Lower lobe of right lung (tissue), 2 donors: ENCODE data around the gene TRIM2. TPM values are rescaled to one million over a fixed set of nuclear protein-coding genes. Genes with fewer than 3 reads are reported as not detected.

Source experiments
- ATAC-seq, 2 donors: fragments of 200-7000 bp; cut with Tn5 transposase; one replicate each; pipeline ENCODE4 v1.9.1; 2020 to 2022; ENCODE audit warnings: mild to moderate bottlenecking in 2 of 2, moderate library complexity in 2 of 2
- DNase-seq: peaks from one replicate; pipeline ENCODE4 v3.0.0-alpha.2; 2020
- H3K27ac ChIP-seq: fragments of 200-600 bp; one replicate; pipeline ENCODE4 v1.8.0; 2022
- H3K27me3 ChIP-seq: fragments of 200-600 bp; one replicate; pipeline ENCODE4 v1.8.0; 2022; ENCODE audit warnings: low read depth
- H3K36me3 ChIP-seq: fragments of 200-600 bp; one replicate; pipeline ENCODE4 v1.8.0; 2022; ENCODE audit warnings: mild to moderate bottlenecking
- H3K4me1 ChIP-seq: fragments of 200-600 bp; one replicate; pipeline ENCODE4 v1.8.0; 2022
- H3K4me3 ChIP-seq: fragments of 200-600 bp; one replicate; pipeline ENCODE4 v1.8.0; 2022; ENCODE audit warnings: mild to moderate bottlenecking
- H3K9me3 ChIP-seq: fragments of 200-600 bp; one replicate; pipeline ENCODE4 v1.8.0; 2022
- intact Hi-C: fragments of 100-400 bp; cut with DNase I; formaldehyde crosslinking; loops from one replicate; pipeline ENCODE4 v1.11.0; 2022
- total RNA-seq: library from RNA; stranded (reverse); fragmentation: NEBNext Ultra II Directional; extraction: Animal tissue kit (Norgen Biotek cat#: 25700); gene quantifications from one replicate; pipeline ENCODE4 v1.2.1, GENCODE V29; 2021
- TF ChIP-seq, protein P1 (sequence below): fragments of 200-600 bp; IDR thresholded peaks from one replicate; pipeline ENCODE4 v1.8.0; 2022; ENCODE audit warnings: antibody characterized with exemption, mild to moderate bottlenecking
- donor health status: DM: no; HTN: yes; CAD: no; lungs with severe emphysema.

TRIM2 gene
- total RNA-seq, 1 donor from 2014 or later: 32.6 TPM

DNA sequence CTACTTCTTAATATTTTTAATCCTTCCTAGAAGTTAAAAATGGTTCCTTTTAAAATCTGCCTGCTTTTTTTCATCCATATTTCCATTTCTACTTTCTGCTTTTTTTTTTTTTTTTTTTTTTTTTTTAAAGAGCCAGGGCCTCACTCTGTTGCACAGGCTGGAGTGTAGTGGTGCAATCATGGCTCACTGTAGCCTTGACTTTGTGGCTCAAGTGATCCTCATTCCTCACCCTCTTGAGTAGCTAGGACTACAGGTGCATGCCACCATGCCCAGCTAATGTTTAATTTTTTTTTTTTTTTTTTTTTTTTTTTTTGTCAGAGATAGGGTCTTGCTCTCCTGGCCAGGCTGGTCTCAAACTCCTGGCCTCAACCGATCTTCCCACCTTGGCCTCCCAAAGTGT, 179.9 kb downstream of the TRIM2 start:
- Histone ChIP-seq H3K4me3 (no peak overlapping the region), H3K27me3 (no peaks in the 10 kb centered on the region), H3K4me1 (no peaks in the 10 kb centered on the region), H3K27ac (no peak overlapping the region), H3K9me3 (no peaks in the 10 kb centered on the region), H3K36me3 (no peaks in the 10 kb centered on the region)
- TF ChIP-seq, protein P1, sequence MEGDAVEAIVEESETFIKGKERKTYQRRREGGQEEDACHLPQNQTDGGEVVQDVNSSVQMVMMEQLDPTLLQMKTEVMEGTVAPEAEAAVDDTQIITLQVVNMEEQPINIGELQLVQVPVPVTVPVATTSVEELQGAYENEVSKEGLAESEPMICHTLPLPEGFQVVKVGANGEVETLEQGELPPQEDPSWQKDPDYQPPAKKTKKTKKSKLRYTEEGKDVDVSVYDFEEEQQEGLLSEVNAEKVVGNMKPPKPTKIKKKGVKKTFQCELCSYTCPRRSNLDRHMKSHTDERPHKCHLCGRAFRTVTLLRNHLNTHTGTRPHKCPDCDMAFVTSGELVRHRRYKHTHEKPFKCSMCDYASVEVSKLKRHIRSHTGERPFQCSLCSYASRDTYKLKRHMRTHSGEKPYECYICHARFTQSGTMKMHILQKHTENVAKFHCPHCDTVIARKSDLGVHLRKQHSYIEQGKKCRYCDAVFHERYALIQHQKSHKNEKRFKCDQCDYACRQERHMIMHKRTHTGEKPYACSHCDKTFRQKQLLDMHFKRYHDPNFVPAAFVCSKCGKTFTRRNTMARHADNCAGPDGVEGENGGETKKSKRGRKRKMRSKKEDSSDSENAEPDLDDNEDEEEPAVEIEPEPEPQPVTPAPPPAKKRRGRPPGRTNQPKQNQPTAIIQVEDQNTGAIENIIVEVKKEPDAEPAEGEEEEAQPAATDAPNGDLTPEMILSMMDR: no peak
- DNase-seq: no peak
- no peak for ATAC-seq
- intact Hi-C loops: no loop called here

DNA sequence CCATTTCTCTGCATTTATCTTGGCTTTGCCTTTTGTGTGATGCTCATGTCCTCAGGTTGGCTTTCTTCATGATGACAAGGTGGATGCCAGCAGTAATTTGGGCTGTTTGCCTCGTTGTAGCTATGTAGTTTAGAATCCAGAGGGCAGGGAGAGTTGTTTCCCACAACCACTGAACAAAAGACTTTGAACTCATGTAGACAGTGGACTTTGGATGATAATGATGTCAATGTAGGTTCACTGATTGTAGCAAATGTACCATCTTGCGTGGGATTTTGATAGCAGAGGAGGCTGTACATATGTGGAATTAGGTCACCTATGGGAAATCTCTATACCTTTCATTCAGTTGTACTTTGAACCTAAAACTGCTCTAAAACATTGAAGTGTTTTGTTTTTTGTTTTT, 181.5 kb downstream of the TRIM2 start:
- no peaks in the 10 kb centered on the region for H3K36me3 ChIP-seq
- no peaks in the 10 kb centered on the region for H3K4me1 ChIP-seq
- H3K27me3 ChIP-seq: no peaks in the 10 kb centered on the region
- DNase-seq (no peak), ATAC-seq (no peak)
- H3K4me3 ChIP-seq: no peak overlapping the region
- TF ChIP-seq, protein P1: no peak
- H3K9me3 ChIP-seq: no peaks in the 10 kb centered on the region
- H3K27ac ChIP-seq: no peak overlapping the region
- intact Hi-C loops: no loop called here

DNA sequence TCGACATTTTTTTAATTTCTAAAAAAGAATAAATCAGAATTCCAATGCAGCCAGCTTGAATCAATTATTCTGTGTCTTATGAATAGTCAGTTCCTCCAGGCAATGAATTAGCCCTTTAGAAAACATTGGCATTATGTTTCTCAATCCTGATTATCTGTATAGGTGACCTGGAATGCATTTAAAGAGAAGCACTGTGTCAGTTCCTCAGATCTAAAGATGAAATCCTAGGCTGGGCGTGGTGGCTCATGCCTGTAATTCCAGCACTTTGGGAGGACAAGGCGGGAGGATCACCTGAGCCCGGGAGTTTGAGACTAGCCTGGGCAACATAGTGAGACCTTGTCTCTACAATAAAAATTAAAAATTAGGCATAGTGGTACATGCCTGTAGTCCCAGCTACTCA, 183.7 kb downstream of the TRIM2 start:
- H3K27me3 ChIP-seq: no peaks in the 10 kb centered on the region
- intact Hi-C loops: no loop called here

More for the DNA sequence above, 183.7 kb downstream of the TRIM2 start:
- no peak for ATAC-seq
- DNase-seq: no peak
- Histone ChIP-seq H3K4me1 (no peaks in the 10 kb centered on the region), H3K36me3 (no peaks in the 10 kb centered on the region), H3K4me3 (no peak overlapping the region), H3K9me3 (no peaks in the 10 kb centered on the region), H3K27ac (no peak overlapping the region)
- TF ChIP-seq, protein P1: no peak

Other genes with a start within 250 kb of the TRIM2 start
- gene MND1, start 140.2 kb downstream of the TRIM2 start, total RNA-seq: 0.83 TPM